ENCODE measurements around the gene SPACA4.

The SPACA4 gene

DNA sequence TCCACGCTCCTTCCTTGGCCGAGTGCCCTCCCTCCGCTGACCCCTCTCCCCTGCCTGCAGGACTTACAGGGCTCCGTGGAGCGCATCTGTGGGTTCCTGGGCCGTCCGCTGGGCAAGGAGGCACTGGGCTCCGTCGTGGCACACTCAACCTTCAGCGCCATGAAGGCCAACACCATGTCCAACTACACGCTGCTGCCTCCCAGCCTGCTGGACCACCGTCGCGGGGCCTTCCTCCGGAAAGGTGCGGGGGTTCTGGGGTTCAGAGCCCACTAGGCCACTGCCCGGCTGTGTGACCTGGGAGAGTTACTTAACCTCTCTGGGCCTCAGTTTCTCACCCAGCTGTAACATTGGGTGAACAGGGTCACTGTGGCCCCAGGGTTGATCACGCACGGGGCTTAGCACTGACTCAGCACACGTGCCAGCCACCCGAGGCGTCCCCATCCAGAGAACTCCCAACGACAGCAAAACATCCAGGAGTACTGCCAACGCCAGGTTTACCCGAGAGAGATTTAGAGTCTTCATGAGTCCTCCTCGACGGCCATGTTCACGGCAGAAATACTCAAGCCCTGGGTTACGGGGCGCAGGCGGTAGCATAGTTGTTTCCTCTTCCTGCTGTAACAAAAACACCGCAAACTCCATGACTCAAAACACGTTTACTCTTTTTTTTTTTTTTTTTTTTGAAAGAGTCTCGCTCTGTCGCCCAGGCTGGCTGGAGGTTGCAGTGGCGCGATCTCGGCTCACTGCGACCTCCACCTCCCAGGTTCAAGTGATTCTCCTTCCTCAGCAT is 9.7 kb upstream of the SPACA4 start:
- DNase-seq (ENCODE audit: low read depth in 2 of 2): no peak
- no peak overlapping the region for H3K4me3 ChIP-seq (replicated peaks in 1 of 2; ENCODE audit: low read depth in 2 of 2, low read length in 2 of 2)
- TF ChIP-seq CTCF (IDR thresholded peaks at IDR 0.05; ENCODE audit: low read depth, low read length): no peak

DNA sequence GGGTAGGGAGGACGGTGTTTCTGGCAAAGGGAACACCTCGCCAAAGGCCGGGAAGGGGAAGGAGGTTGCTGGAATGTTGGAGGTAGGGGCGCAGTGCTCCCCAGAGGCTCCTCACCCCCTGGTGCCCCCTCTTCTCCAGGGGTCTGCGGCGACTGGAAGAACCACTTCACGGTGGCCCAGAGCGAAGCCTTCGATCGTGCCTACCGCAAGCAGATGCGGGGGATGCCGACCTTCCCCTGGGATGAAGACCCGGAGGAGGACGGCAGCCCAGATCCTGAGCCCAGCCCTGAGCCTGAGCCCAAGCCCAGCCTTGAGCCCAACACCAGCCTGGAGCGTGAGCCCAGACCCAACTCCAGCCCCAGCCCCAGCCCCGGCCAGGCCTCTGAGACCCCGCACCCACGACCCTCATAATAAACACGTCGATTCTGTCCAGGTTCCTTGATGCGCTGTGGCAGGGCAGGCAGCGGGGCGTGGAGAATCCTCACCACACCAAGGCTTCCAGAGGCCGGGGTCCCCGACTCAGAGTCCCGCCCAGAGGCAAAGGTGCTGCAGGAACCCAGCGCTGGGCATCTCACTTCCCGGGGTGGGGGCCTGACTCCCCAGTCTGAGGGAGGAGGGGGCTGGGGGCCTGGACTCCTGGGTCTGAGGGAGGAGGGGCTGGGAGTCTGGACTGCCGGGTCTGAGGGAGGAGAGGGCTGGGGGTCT is 7.4 kb upstream of the SPACA4 start:
- no peak for DNase-seq (ENCODE audit: low read depth in 2 of 2)
- H3K4me3 ChIP-seq (replicated peaks in 1 of 2; ENCODE audit: low read depth in 2 of 2, low read length in 2 of 2): no peak overlapping the region
- TF ChIP-seq CTCF (IDR thresholded peaks at IDR 0.05; ENCODE audit: low read depth, low read length): no peak

- no peak overlapping the region for H3K4me3 ChIP-seq (replicated peaks in 1 of 2; ENCODE audit: low read depth in 2 of 2, low read length in 2 of 2)
- no peak for DNase-seq (ENCODE audit: low read depth in 2 of 2)
- no peak for TF ChIP-seq CTCF (IDR thresholded peaks at IDR 0.05; ENCODE audit: low read depth, low read length)
Observed at GRCh38 chr19:48600679-48601417, 5.7 kb upstream of the SPACA4 start.

DNA sequence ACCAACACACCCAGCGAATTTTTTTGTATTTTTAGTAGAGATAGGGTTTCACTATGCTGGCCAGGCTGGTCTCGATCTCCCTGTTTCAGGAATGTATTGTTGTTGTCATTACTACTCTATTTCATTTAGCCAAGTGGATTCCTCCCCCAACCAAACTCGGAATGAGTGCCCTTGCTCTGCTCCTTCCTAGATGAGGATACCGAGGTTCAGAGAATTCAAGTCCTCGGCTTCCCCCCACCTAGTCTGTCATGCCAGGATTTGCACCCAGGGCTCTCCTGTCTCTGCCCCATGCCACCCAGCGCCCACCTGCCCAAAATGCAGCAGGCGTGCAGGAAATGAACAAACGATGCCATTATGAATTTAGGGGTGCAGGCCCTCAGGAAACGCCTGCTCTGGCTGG is 3.5 kb upstream of the SPACA4 start:
- no peak for TF ChIP-seq CTCF (IDR thresholded peaks at IDR 0.05; ENCODE audit: low read depth, low read length)
- no peak overlapping the region for H3K4me3 ChIP-seq (replicated peaks in 1 of 2; ENCODE audit: low read depth in 2 of 2, low read length in 2 of 2)
- no peak for DNase-seq (ENCODE audit: low read depth in 2 of 2)

DNA sequence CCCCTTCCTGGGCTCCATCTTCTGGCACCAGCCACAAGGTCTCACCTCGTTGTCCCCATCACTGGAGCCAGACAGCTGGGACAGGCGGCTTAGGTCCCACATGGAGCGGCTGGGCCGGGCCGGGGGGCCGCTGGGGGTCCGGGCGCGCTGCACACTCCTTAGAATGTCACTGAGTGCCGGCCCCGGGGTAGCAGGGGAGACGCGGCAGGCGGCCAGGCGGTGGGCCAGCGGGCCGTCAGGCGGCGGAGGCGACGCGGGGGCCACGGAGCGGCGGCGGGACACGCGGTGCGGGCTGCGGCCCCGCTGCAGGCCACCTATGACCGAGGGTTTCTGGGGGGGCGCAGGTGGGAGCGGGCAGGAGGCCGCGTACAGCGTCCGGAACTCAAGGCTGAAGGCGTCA is 3.1 kb upstream of the SPACA4 start:
- DNase-seq (ENCODE audit: low read depth in 2 of 2): no peak
- TF ChIP-seq CTCF (IDR thresholded peaks at IDR 0.05; ENCODE audit: low read depth, low read length): no peak
- no peak overlapping the region for H3K4me3 ChIP-seq (replicated peaks in 1 of 2; ENCODE audit: low read depth in 2 of 2, low read length in 2 of 2)

- no peak for TF ChIP-seq CTCF (IDR thresholded peaks at IDR 0.05; ENCODE audit: low read depth, low read length)
- no peak for DNase-seq (ENCODE audit: low read depth in 2 of 2)
- H3K4me3 ChIP-seq (replicated peaks in 1 of 2; ENCODE audit: low read depth in 2 of 2, low read length in 2 of 2): no peak overlapping the region
Observed at GRCh38 chr19:48603850-48604249, 2.7 kb upstream of the SPACA4 start.
